ENCODE results near the gene KIAA1217.

GRCh38 chr10:24279166-24279565 is 70.2 kb downstream of the KIAA1217 start:
- TF ChIP-seq CTCF (IDR thresholded peaks at IDR 0.05; ENCODE audit: poor library complexity, severe bottlenecking) (no peak), MXI1 (conservative IDR thresholded peaks at IDR 0.05; ENCODE audit: poor library complexity, severe bottlenecking) (no peak), RAD21 (conservative IDR thresholded peaks at IDR 0.05) (no peak)
